ENCODE data around the gene NKX2-3.

NKX2-3 gene

GRCh38 chr10:99536338-99537085, 3.8 kb downstream of the NKX2-3 start:
- H3K27ac ChIP-seq (ENCODE audit: low read depth, low read length), result peak overlapping the region; percentile 99
- no peaks in the 10 kb centered on the region for H3K36me3 ChIP-seq (ENCODE audit: control insufficient read depth, insufficient read depth, low read length)
- peak overlapping the region; percentile 57 for H3K4me3 ChIP-seq (ENCODE audit: low read length)
- peaks cover 4% of the 10 kb centered on the region for H3K4me1 ChIP-seq (ENCODE audit: control insufficient read depth, insufficient read depth, low read length)
- peaks cover 21% of the 10 kb centered on the region for H3K27me3 ChIP-seq (ENCODE audit: control insufficient read depth, insufficient read depth, low read length)
- H3K9ac ChIP-seq (ENCODE audit: low read length), result peak overlapping the region; percentile 28

- Histone ChIP-seq H3K4me1 (ENCODE audit: control insufficient read depth, insufficient read depth, low read length) (peaks cover 4% of the 10 kb centered on the region), H3K36me3 (ENCODE audit: control insufficient read depth, insufficient read depth, low read length) (no peaks in the 10 kb centered on the region), H3K27ac (ENCODE audit: low read depth, low read length) (peak overlapping the region; percentile 99), H3K9ac (ENCODE audit: low read length) (peak overlapping the region; percentile 35), H3K4me3 (ENCODE audit: low read length) (peak overlapping the region; percentile 61), H3K27me3 (ENCODE audit: control insufficient read depth, insufficient read depth, low read length) (peaks cover 21% of the 10 kb centered on the region)
Measured at GRCh38 chr10:99537086-99537988, 4.6 kb downstream of the NKX2-3 start.

- Histone ChIP-seq H3K9ac (ENCODE audit: low read length) (no peak overlapping the region), H3K4me1 (ENCODE audit: control insufficient read depth, insufficient read depth, low read length) (peaks cover 4% of the 10 kb centered on the region), H3K27ac (ENCODE audit: low read depth, low read length) (peak overlapping the region; percentile 72), H3K27me3 (ENCODE audit: control insufficient read depth, insufficient read depth, low read length) (peaks cover 19% of the 10 kb centered on the region), H3K4me3 (ENCODE audit: low read length) (peak overlapping the region; percentile 61), H3K36me3 (ENCODE audit: control insufficient read depth, insufficient read depth, low read length) (no peaks in the 10 kb centered on the region)
Measured at GRCh38 chr10:99537989-99538917, 5.5 kb downstream of the NKX2-3 start.

- Histone ChIP-seq H3K9ac (ENCODE audit: low read length) (no peak overlapping the region), H3K36me3 (ENCODE audit: control insufficient read depth, insufficient read depth, low read length) (no peaks in the 10 kb centered on the region), H3K4me1 (ENCODE audit: control insufficient read depth, insufficient read depth, low read length) (peaks cover 4% of the 10 kb centered on the region), H3K27ac (ENCODE audit: low read depth, low read length) (no peak overlapping the region), H3K4me3 (ENCODE audit: low read length) (no peak overlapping the region), H3K27me3 (ENCODE audit: control insufficient read depth, insufficient read depth, low read length) (peaks cover 15% of the 10 kb centered on the region)
Measured at GRCh38 chr10:99539120-99539519, 6.4 kb downstream of the NKX2-3 start.

- H3K4me1 ChIP-seq (ENCODE audit: control insufficient read depth, insufficient read depth, low read length), result peaks cover 4% of the 10 kb centered on the region
- no peak overlapping the region for H3K27ac ChIP-seq (ENCODE audit: low read depth, low read length)
- peaks cover 15% of the 10 kb centered on the region for H3K27me3 ChIP-seq (ENCODE audit: control insufficient read depth, insufficient read depth, low read length)
- H3K36me3 ChIP-seq (ENCODE audit: control insufficient read depth, insufficient read depth, low read length), result no peaks in the 10 kb centered on the region
- no peak overlapping the region for H3K4me3 ChIP-seq (ENCODE audit: low read length)
- no peak overlapping the region for H3K9ac ChIP-seq (ENCODE audit: low read length)
Measured at GRCh38 chr10:99539820-99540219, 7.1 kb downstream of the NKX2-3 start.

- no peak overlapping the region for H3K27ac ChIP-seq (ENCODE audit: low read depth, low read length)
- peak overlapping the region; percentile 55 for H3K4me3 ChIP-seq (ENCODE audit: low read length)
- no peak overlapping the region for H3K9ac ChIP-seq (ENCODE audit: low read length)
- peaks cover 15% of the 10 kb centered on the region for H3K27me3 ChIP-seq (ENCODE audit: control insufficient read depth, insufficient read depth, low read length)
- no peaks in the 10 kb centered on the region for H3K36me3 ChIP-seq (ENCODE audit: control insufficient read depth, insufficient read depth, low read length)
- H3K4me1 ChIP-seq (ENCODE audit: control insufficient read depth, insufficient read depth, low read length), result peaks cover 4% of the 10 kb centered on the region
Measured at GRCh38 chr10:99540306-99540656, 7.5 kb downstream of the NKX2-3 start.

GRCh38 chr10:99540657-99541531, 8.2 kb downstream of the NKX2-3 start:
- Histone ChIP-seq H3K9ac (ENCODE audit: low read length) (no peak overlapping the region), H3K27me3 (ENCODE audit: control insufficient read depth, insufficient read depth, low read length) (peaks cover 15% of the 10 kb centered on the region), H3K27ac (ENCODE audit: low read depth, low read length) (peak overlapping the region; percentile 26), H3K36me3 (ENCODE audit: control insufficient read depth, insufficient read depth, low read length) (no peaks in the 10 kb centered on the region), H3K4me1 (ENCODE audit: control insufficient read depth, insufficient read depth, low read length) (peaks cover 4% of the 10 kb centered on the region), H3K4me3 (ENCODE audit: low read length) (peak overlapping the region; percentile 55)

- Histone ChIP-seq H3K27me3 (ENCODE audit: control insufficient read depth, insufficient read depth, low read length) (no peaks in the 10 kb centered on the region), H3K4me3 (ENCODE audit: low read length) (no peak overlapping the region), H3K27ac (ENCODE audit: low read depth, low read length) (no peak overlapping the region), H3K36me3 (ENCODE audit: control insufficient read depth, insufficient read depth, low read length) (no peaks in the 10 kb centered on the region), H3K9ac (ENCODE audit: low read length) (no peak overlapping the region), H3K4me1 (ENCODE audit: control insufficient read depth, insufficient read depth, low read length) (no peaks in the 10 kb centered on the region)
Measured at GRCh38 chr10:99544322-99544721, 11.6 kb downstream of the NKX2-3 start.

GRCh38 chr10:99548041-99548530, 15.3 kb downstream of the NKX2-3 start:
- Histone ChIP-seq H3K4me3 (ENCODE audit: low read length) (no peak overlapping the region), H3K4me1 (ENCODE audit: control insufficient read depth, insufficient read depth, low read length) (no peaks in the 10 kb centered on the region), H3K36me3 (ENCODE audit: control insufficient read depth, insufficient read depth, low read length) (no peaks in the 10 kb centered on the region), H3K27me3 (ENCODE audit: control insufficient read depth, insufficient read depth, low read length) (no peaks in the 10 kb centered on the region), H3K9ac (ENCODE audit: low read length) (no peak overlapping the region), H3K27ac (ENCODE audit: low read depth, low read length) (no peak overlapping the region)

- no peak overlapping the region for H3K27ac ChIP-seq (ENCODE audit: low read depth, low read length)
- no peak overlapping the region for H3K4me3 ChIP-seq (ENCODE audit: low read length)
- no peaks in the 10 kb centered on the region for H3K4me1 ChIP-seq (ENCODE audit: control insufficient read depth, insufficient read depth, low read length)
- H3K36me3 ChIP-seq (ENCODE audit: control insufficient read depth, insufficient read depth, low read length), result no peaks in the 10 kb centered on the region
- H3K9ac ChIP-seq (ENCODE audit: low read length), result no peak overlapping the region
- no peaks in the 10 kb centered on the region for H3K27me3 ChIP-seq (ENCODE audit: control insufficient read depth, insufficient read depth, low read length)
Measured at GRCh38 chr10:99551158-99551557, 18.4 kb downstream of the NKX2-3 start.

GRCh38 chr10:99551616-99552015, 18.9 kb downstream of the NKX2-3 start:
- no peaks in the 10 kb centered on the region for H3K27me3 ChIP-seq (ENCODE audit: control insufficient read depth, insufficient read depth, low read length)
- H3K4me3 ChIP-seq (ENCODE audit: low read length), result no peak overlapping the region

More at GRCh38 chr10:99551616-99552015, 18.9 kb downstream of the NKX2-3 start:
- no peak overlapping the region for H3K9ac ChIP-seq (ENCODE audit: low read length)
- no peaks in the 10 kb centered on the region for H3K36me3 ChIP-seq (ENCODE audit: control insufficient read depth, insufficient read depth, low read length)
- no peak overlapping the region for H3K27ac ChIP-seq (ENCODE audit: low read depth, low read length)
- H3K4me1 ChIP-seq (ENCODE audit: control insufficient read depth, insufficient read depth, low read length), result no peaks in the 10 kb centered on the region

Measured in rectal smooth muscle tissue (tissue), 1 donor.